GM12878 (cell line): ENCODE results near the gene TTLL10. TPM values are rescaled to one million over a fixed set of nuclear protein-coding genes. Genes with fewer than 3 reads are reported as not detected.

Experiments used
- CBFB ChIP-seq: IDR thresholded peaks from 2 replicates; pipeline ENCODE4 v1.6.1; 2016; ENCODE audit warnings: antibody characterized with exemption, low read depth
- CBX3 ChIP-seq: fragments of 200-600 bp; sonication (generic); IDR thresholded peaks from 2 replicates; pipeline ENCODE4 v1.6.1; 2016; ENCODE audit warnings: low read depth, borderline replicate concordance
- CBX5 ChIP-seq: sonication (generic); IDR thresholded peaks from 2 replicates; pipeline ENCODE4 v1.6.1; 2016; ENCODE audit warnings: low read depth, moderate library complexity, mild to moderate bottlenecking, inconsistent platforms
- E4F1 ChIP-seq: fragments of 450-650 bp; IDR thresholded peaks from 2 replicates; pipeline ENCODE4 v1.6.1; 2018; ENCODE audit warnings: borderline replicate concordance, mild to moderate bottlenecking; ENCODE audit not compliant: partially characterized antibody
- KLF5 ChIP-seq: fragments of 450-650 bp; IDR thresholded peaks from 2 replicates; pipeline ENCODE4 v1.6.1; 2014; ENCODE audit warnings: mild to moderate bottlenecking; ENCODE audit not compliant: partially characterized antibody
- MEF2A ChIP-seq: IDR thresholded peaks from 2 replicates; pipeline ENCODE4 v1.6.1; 2011; ENCODE audit warnings: low read depth, mild to moderate bottlenecking, low read length, moderate library complexity; ENCODE audit not compliant: insufficient read depth
- MTA3 ChIP-seq: IDR thresholded peaks from 2 replicates; pipeline ENCODE4 v1.6.1; 2012; ENCODE audit warnings: low read length, inconsistent platforms, borderline replicate concordance
- NFIC ChIP-seq: IDR thresholded peaks from 2 replicates; pipeline ENCODE4 v1.6.1; 2012; ENCODE audit warnings: low read depth, mild to moderate bottlenecking, inconsistent platforms, low read length, moderate library complexity
- NRF1 ChIP-seq: conservative IDR thresholded peaks from 2 replicates; pipeline ENCODE4 v1.6.1; 2011; ENCODE audit warnings: mild to moderate bottlenecking, low read depth, low read length, improper control_type of control experiment
- SKIL ChIP-seq: fragments of 450-650 bp; IDR thresholded peaks from 2 replicates; pipeline ENCODE4 v1.6.1; 2017; ENCODE audit warnings: mild to moderate bottlenecking, low read depth, inconsistent platforms; ENCODE audit not compliant: poor library complexity, severe bottlenecking
- ZBTB40 ChIP-seq: fragments of 450-650 bp; IDR thresholded peaks from 2 replicates; pipeline ENCODE4 v1.6.1; 2016; ENCODE audit warnings: mild to moderate bottlenecking, moderate library complexity, borderline replicate concordance
- polyA plus RNA-seq, 11 experiments: library from polyadenylated mRNA; depleted of rRNA in 4 of 11; unstranded in 6 of 11; stranded (reverse) in 5 of 11; fragments of >200 nt; fragmentation: Nextera tagmentation in 4 of 11; fragmentation: Illumina TruSeq in 1 of 11; extraction: Ambion mirVana in 4 of 11; extraction: Trizol in 1 of 11; gene quantifications; 1 replicate in 1 of 11; 2 replicates in 10 of 11; pipeline versions ENCODE4 v1.2.1 to v1.2.3, GENCODE V29; 2011 to 2016; ENCODE audit warnings: inconsistent platforms in 2 of 11, missing spikeins in 2 of 11, low read depth in 1 of 11
- total RNA-seq, 4 experiments: library from RNA; depleted of rRNA in 3 of 4; stranded (reverse); fragments of >200 nt in 3 of 4; fragmentation: Illumina TruSeq in 1 of 4; extraction: Trizol in 1 of 4; gene quantifications; 2 replicates each; pipeline versions ENCODE4 v1.2.1 to v1.2.3, GENCODE V29; 2013 to 2021
- TF ChIP-seq, protein P1 (sequence below): fragments of 450-650 bp; formaldehyde crosslinking; IDR thresholded peaks from 2 replicates; pipeline ENCODE4 v1.4.0; 2022; ENCODE audit warnings: mild to moderate bottlenecking, moderate library complexity
- TF ChIP-seq, protein P2 (sequence below): fragments of 450-650 bp; conservative IDR thresholded peaks from 2 replicates; pipeline ENCODE4 v1.6.1; 2017; ENCODE audit warnings: mild to moderate bottlenecking, moderate library complexity

The TTLL10 gene
- total and polyA plus RNA-seq, 10 of the 15 experiments (the other 5 are each of a cell fraction or from before 2014, with no cell fraction given) = not detected

DNA sequence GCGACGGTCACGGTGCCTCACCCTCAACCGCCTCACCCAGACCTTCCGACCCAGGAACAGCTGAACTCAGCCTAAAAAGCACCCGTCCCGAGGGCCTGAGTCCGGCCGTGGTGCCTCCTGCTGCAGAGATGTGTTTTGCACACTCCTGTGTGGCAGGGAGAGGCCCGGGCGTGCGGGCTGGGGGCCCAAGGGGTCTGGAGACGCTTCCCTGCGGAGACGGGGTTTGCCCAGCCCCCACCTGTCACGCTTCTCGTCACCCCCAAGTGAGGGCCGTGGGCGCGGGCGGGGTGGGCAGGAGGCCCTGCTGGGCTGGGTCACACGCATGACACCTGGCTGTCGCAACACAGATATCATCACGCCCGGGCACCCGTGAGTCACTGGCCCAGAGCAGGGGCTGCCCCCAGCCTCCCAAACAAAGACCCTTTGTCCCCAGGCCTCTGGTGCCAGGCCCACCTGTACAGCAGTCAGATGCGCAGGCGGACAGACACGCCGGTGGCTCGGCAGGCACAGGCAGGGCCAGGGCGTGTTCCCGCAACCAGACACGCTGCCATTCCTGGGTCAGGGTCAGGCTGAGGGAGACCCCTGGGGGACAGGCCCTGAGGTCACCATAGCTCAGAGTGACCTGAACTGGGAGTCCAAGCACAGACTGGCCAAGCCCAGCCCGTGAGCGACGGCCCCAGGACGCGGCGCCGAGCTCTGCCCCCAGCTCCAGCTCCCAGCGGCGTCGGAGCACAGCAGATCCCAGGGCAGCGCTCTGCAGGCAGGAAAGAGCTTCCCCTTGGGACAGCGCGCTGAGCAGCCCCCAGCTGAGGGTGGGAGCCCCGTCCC is 64.4 kb downstream of the TTLL10 start (continued):
- no peak for TF ChIP-seq SKIL
- no peak for TF ChIP-seq KLF5
- TF ChIP-seq NFIC = no peak
- TF ChIP-seq NRF1 = no peak
- no peak for TF ChIP-seq CBFB
- TF ChIP-seq, protein P1, sequence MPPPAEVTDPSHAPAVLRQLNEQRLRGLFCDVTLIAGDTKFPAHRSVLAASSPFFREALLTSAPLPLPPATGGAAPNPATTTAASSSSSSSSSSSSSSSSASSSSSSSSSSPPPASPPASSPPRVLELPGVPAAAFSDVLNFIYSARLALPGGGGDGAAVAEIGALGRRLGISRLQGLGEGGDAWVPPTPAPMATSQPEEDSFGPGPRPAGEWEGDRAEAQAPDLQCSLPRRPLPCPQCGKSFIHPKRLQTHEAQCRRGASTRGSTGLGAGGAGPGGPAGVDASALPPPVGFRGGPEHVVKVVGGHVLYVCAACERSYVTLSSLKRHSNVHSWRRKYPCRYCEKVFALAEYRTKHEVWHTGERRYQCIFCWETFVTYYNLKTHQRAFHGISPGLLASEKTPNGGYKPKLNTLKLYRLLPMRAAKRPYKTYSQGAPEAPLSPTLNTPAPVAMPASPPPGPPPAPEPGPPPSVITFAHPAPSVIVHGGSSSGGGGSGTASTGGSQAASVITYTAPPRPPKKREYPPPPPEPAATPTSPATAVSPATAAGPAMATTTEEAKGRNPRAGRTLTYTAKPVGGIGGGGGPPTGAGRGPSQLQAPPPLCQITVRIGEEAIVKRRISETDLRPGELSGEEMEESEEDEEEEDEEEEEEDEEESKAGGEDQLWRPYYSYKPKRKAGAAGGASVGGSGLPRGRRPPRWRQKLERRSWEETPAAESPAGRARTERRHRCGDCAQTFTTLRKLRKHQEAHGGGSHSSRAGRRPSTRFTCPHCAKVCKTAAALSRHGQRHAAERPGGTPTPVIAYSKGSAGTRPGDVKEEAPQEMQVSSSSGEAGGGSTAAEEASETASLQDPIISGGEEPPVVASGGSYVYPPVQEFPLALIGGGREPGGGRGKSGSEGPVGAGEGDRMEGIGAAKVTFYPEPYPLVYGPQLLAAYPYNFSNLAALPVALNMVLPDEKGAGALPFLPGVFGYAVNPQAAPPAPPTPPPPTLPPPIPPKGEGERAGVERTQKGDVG (CRISPR knock-in tag) = no peak
- no peak for TF ChIP-seq MTA3
- no peak for TF ChIP-seq CBX3
- no peak for TF ChIP-seq CBX5
- no peak for TF ChIP-seq E4F1
- no peak for TF ChIP-seq MEF2A
- TF ChIP-seq, protein P2, sequence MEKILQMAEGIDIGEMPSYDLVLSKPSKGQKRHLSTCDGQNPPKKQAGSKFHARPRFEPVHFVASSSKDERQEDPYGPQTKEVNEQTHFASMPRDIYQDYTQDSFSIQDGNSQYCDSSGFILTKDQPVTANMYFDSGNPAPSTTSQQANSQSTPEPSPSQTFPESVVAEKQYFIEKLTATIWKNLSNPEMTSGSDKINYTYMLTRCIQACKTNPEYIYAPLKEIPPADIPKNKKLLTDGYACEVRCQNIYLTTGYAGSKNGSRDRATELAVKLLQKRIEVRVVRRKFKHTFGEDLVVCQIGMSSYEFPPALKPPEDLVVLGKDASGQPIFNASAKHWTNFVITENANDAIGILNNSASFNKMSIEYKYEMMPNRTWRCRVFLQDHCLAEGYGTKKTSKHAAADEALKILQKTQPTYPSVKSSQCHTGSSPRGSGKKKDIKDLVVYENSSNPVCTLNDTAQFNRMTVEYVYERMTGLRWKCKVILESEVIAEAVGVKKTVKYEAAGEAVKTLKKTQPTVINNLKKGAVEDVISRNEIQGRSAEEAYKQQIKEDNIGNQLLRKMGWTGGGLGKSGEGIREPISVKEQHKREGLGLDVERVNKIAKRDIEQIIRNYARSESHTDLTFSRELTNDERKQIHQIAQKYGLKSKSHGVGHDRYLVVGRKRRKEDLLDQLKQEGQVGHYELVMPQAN = no peak
- TF ChIP-seq ZBTB40 = no peak
